Fibroblast of pulmonary artery (primary cell): ENCODE measurements around the gene NPLOC4.
A peak's percentile ranks its signal among the peaks of the same experiment; 100 is the strongest.

Experiments
- DNase-seq: peaks from one replicate; pipeline ENCODE4 v3.0.0-alpha.2; 2010; ENCODE audit warnings: low read depth
- H3K4me3 ChIP-seq: replicated peaks from 2 replicates; pipeline ENCODE4 v1.5.1; 2011; ENCODE audit warnings: low read depth, mild to moderate bottlenecking, control low read depth, low read length, moderate library complexity
- CTCF ChIP-seq: IDR thresholded peaks from 2 replicates; pipeline ENCODE4 v1.5.1; 2011; ENCODE audit warnings: mild to moderate bottlenecking, control low read depth, low read length, inconsistent platforms; ENCODE audit errors: missing control alignments

Gene NPLOC4

GRCh38 chr17:81647640-81648012, 10.7 kb upstream of the NPLOC4 start:
- no peak for DNase-seq
- H3K4me3 ChIP-seq: no peak overlapping the region

GRCh38 chr17:81646869-81647600, 10.1 kb upstream of the NPLOC4 start:
- no peak overlapping the region for H3K4me3 ChIP-seq
- DNase-seq: no peak
- TF ChIP-seq CTCF: no peak

More at GRCh38 chr17:81647640-81648012, 10.7 kb upstream of the NPLOC4 start:
- no peak for TF ChIP-seq CTCF

GRCh38 chr17:81644976-81645952, 8.4 kb upstream of the NPLOC4 start:
- no peak for TF ChIP-seq CTCF
- DNase-seq: no peak
- H3K4me3 ChIP-seq: no peak overlapping the region

- TF ChIP-seq CTCF: no peak
- DNase-seq: no peak
- no peak overlapping the region for H3K4me3 ChIP-seq
Measured at GRCh38 chr17:81644496-81644895, 7.6 kb upstream of the NPLOC4 start.

GRCh38 chr17:81641825-81642489, 5.0 kb upstream of the NPLOC4 start:
- no peak for TF ChIP-seq CTCF
- H3K4me3 ChIP-seq: no peak overlapping the region
- DNase-seq: peak; percentile 23

- no peak for DNase-seq
- no peak overlapping the region for H3K4me3 ChIP-seq
- TF ChIP-seq CTCF: no peak
Measured at GRCh38 chr17:81640011-81640410, 3.1 kb upstream of the NPLOC4 start.
